GM06990 (cell line): ENCODE data around the gene DDIT4.

ENCODE experiments used
- DNase-seq: peaks from one replicate; pipeline ENCODE4 v3.0.0-alpha.2; 2011; ENCODE audit not compliant: insufficient read length; ENCODE audit errors: extremely low read depth
- H3K27me3 ChIP-seq: replicated peaks from 2 replicates; pipeline ENCODE4 v1.6.0; 2011; ENCODE audit warnings: low read length; ENCODE audit not compliant: control insufficient read depth, insufficient read depth
- H3K36me3 ChIP-seq: 2 replicates; pipeline ENCODE4 v1.5.1; 2011; ENCODE audit warnings: low read length; ENCODE audit not compliant: control insufficient read depth, insufficient read depth
- H3K4me3 ChIP-seq: replicated peaks from 2 replicates; pipeline ENCODE4 v1.5.1; 2011; ENCODE audit warnings: low read depth, mild to moderate bottlenecking, control low read depth, low read length
- CTCF ChIP-seq: IDR thresholded peaks from 2 replicates; pipeline ENCODE4 v1.5.1; 2011; ENCODE audit warnings: low read length, control low read depth, mild to moderate bottlenecking, inconsistent platforms; ENCODE audit not compliant: insufficient read depth, poor library complexity, severe bottlenecking

DDIT4 gene

GRCh38 chr10:72274730-72275350 is 1.1 kb downstream of the DDIT4 start:
- DNase-seq, result peak; percentile 82
- peak; percentile 86 for TF ChIP-seq CTCF
- no peaks in the 10 kb centered on the region for H3K27me3 ChIP-seq
- H3K36me3 ChIP-seq, result peaks cover 14% of the 10 kb centered on the region
- H3K4me3 ChIP-seq, result peak overlapping the region; percentile 98

GRCh38 chr10:72275351-72276012 is 1.8 kb downstream of the DDIT4 start:
- Histone ChIP-seq H3K27me3 (no peaks in the 10 kb centered on the region), H3K4me3 (peak overlapping the region; percentile 98), H3K36me3 (peaks cover 14% of the 10 kb centered on the region)
- DNase-seq, result no peak
- no peak for TF ChIP-seq CTCF

GRCh38 chr10:72276013-72276387 is 2.3 kb downstream of the DDIT4 start:
- TF ChIP-seq CTCF, result no peak
- Histone ChIP-seq H3K4me3 (peak overlapping the region; percentile 98), H3K36me3 (peaks cover 14% of the 10 kb centered on the region), H3K27me3 (no peaks in the 10 kb centered on the region)
- no peak for DNase-seq

- no peak for DNase-seq
- H3K4me3 ChIP-seq, result peak overlapping the region; percentile 98
Measured at GRCh38 chr10:72276421-72277339, 3.0 kb downstream of the DDIT4 start.

More at GRCh38 chr10:72276421-72277339, 3.0 kb downstream of the DDIT4 start:
- no peaks in the 10 kb centered on the region for H3K27me3 ChIP-seq
- TF ChIP-seq CTCF, result no peak
- H3K36me3 ChIP-seq, result peaks cover 14% of the 10 kb centered on the region
